Body of pancreas (tissue), 4 donors: Measurements from ENCODE around the gene COPE.

ENCODE experiments used
- CTCF ChIP-seq, 7 experiments: fragments of 450-650 bp in 4 of 7; fragments of 200-600 bp in 3 of 7; sonication (generic) in 3 of 7; IDR thresholded peaks; one replicate each; pipeline ENCODE4 v1.5.1; 2016 to 2019; ENCODE audit warnings: antibody characterized with exemption in 7 of 7
- POLR2A ChIP-seq, 3 donors: fragments of 450-650 bp; IDR thresholded peaks; one replicate each; pipeline ENCODE4 v1.6.1; 2016; ENCODE audit warnings: antibody characterized with exemption in 3 of 3, mild to moderate bottlenecking in 2 of 3

GRCh38 chr19:18931316-18932162 is 12.4 kb upstream of the COPE start:
- TF ChIP-seq POLR2A (IDR thresholded peaks at IDR 0.05) (no peak), CTCF (IDR thresholded peaks at IDR 0.05) (no peak)
